ENCODE measurements around the gene ANO1.

ANO1 gene

GRCh38 chr11:70123711-70124110 lies 45.6 kb downstream of the ANO1 start:
- Mint-ChIP-seq H3K36me3 (no peaks in the 10 kb centered on the region), H3K27ac (no peak overlapping the region), H3K4me3 (no peak overlapping the region), H3K4me1 (no peaks in the 10 kb centered on the region), H3K9me3 (no peaks in the 10 kb centered on the region), H3K27me3 (peaks cover 2% of the 10 kb centered on the region)

- H3K27ac Mint-ChIP-seq = no peak overlapping the region
- H3K36me3 Mint-ChIP-seq = no peaks in the 10 kb centered on the region
- no peaks in the 10 kb centered on the region for H3K9me3 Mint-ChIP-seq
Observed at GRCh38 chr11:70124321-70125000, 46.3 kb downstream of the ANO1 start.

GRCh38 chr11:70126494-70126893 lies 48.4 kb downstream of the ANO1 start:
- Mint-ChIP-seq H3K4me1 (no peaks in the 10 kb centered on the region), H3K9me3 (no peaks in the 10 kb centered on the region), H3K4me3 (no peak overlapping the region), H3K27ac (no peak overlapping the region), H3K36me3 (no peaks in the 10 kb centered on the region), H3K27me3 (no peaks in the 10 kb centered on the region)

More at GRCh38 chr11:70124321-70125000, 46.3 kb downstream of the ANO1 start:
- H3K27me3 Mint-ChIP-seq = no peaks in the 10 kb centered on the region
- H3K4me1 Mint-ChIP-seq = no peaks in the 10 kb centered on the region
- H3K4me3 Mint-ChIP-seq = no peak overlapping the region

GRCh38 chr11:70127653-70128434 lies 49.7 kb downstream of the ANO1 start:
- Mint-ChIP-seq H3K4me3 (no peak overlapping the region), H3K9me3 (no peaks in the 10 kb centered on the region), H3K27me3 (no peaks in the 10 kb centered on the region), H3K27ac (no peak overlapping the region), H3K4me1 (no peaks in the 10 kb centered on the region), H3K36me3 (no peaks in the 10 kb centered on the region)

GRCh38 chr11:70128435-70128906 lies 50.4 kb downstream of the ANO1 start:
- H3K36me3 Mint-ChIP-seq = no peaks in the 10 kb centered on the region
- no peak overlapping the region for H3K27ac Mint-ChIP-seq
- H3K4me1 Mint-ChIP-seq = no peaks in the 10 kb centered on the region
- H3K27me3 Mint-ChIP-seq = no peaks in the 10 kb centered on the region
- no peaks in the 10 kb centered on the region for H3K9me3 Mint-ChIP-seq
- no peak overlapping the region for H3K4me3 Mint-ChIP-seq

GRCh38 chr11:70129051-70129592 lies 51.0 kb downstream of the ANO1 start:
- Mint-ChIP-seq H3K9me3 (no peaks in the 10 kb centered on the region), H3K27me3 (no peaks in the 10 kb centered on the region), H3K27ac (no peak overlapping the region), H3K36me3 (no peaks in the 10 kb centered on the region), H3K4me1 (no peaks in the 10 kb centered on the region), H3K4me3 (no peak overlapping the region)

GRCh38 chr11:70130636-70131035 lies 52.5 kb downstream of the ANO1 start:
- H3K27ac Mint-ChIP-seq = no peak overlapping the region
- H3K36me3 Mint-ChIP-seq = no peaks in the 10 kb centered on the region
- H3K4me3 Mint-ChIP-seq = no peak overlapping the region
- H3K9me3 Mint-ChIP-seq = no peaks in the 10 kb centered on the region
- H3K27me3 Mint-ChIP-seq = no peaks in the 10 kb centered on the region
- no peaks in the 10 kb centered on the region for H3K4me1 Mint-ChIP-seq

GRCh38 chr11:70131606-70132190 lies 53.6 kb downstream of the ANO1 start:
- no peaks in the 10 kb centered on the region for H3K9me3 Mint-ChIP-seq
- no peaks in the 10 kb centered on the region for H3K4me1 Mint-ChIP-seq
- H3K27ac Mint-ChIP-seq = no peak overlapping the region
- H3K4me3 Mint-ChIP-seq = no peak overlapping the region
- H3K27me3 Mint-ChIP-seq = no peaks in the 10 kb centered on the region
- H3K36me3 Mint-ChIP-seq = no peaks in the 10 kb centered on the region

- no peak overlapping the region for H3K4me3 Mint-ChIP-seq
- H3K27ac Mint-ChIP-seq = no peak overlapping the region
- no peaks in the 10 kb centered on the region for H3K36me3 Mint-ChIP-seq
- no peaks in the 10 kb centered on the region for H3K27me3 Mint-ChIP-seq
- no peaks in the 10 kb centered on the region for H3K9me3 Mint-ChIP-seq
- H3K4me1 Mint-ChIP-seq = no peaks in the 10 kb centered on the region
Observed at GRCh38 chr11:70132641-70133040, 54.5 kb downstream of the ANO1 start.

GRCh38 chr11:70133771-70134335 lies 55.7 kb downstream of the ANO1 start:
- Mint-ChIP-seq H3K36me3 (no peaks in the 10 kb centered on the region), H3K9me3 (no peaks in the 10 kb centered on the region), H3K27me3 (no peaks in the 10 kb centered on the region), H3K4me1 (no peaks in the 10 kb centered on the region), H3K27ac (no peak overlapping the region), H3K4me3 (no peak overlapping the region)

GRCh38 chr11:70134490-70134889 lies 56.4 kb downstream of the ANO1 start:
- no peaks in the 10 kb centered on the region for H3K9me3 Mint-ChIP-seq
- no peak overlapping the region for H3K4me3 Mint-ChIP-seq
- no peaks in the 10 kb centered on the region for H3K36me3 Mint-ChIP-seq
- H3K27me3 Mint-ChIP-seq = no peaks in the 10 kb centered on the region
- no peak overlapping the region for H3K27ac Mint-ChIP-seq
- H3K4me1 Mint-ChIP-seq = no peaks in the 10 kb centered on the region

GRCh38 chr11:70135142-70135541 lies 57.0 kb downstream of the ANO1 start:
- Mint-ChIP-seq H3K36me3 (no peaks in the 10 kb centered on the region), H3K27me3 (peaks cover 2% of the 10 kb centered on the region), H3K4me3 (no peak overlapping the region), H3K9me3 (no peaks in the 10 kb centered on the region), H3K27ac (no peak overlapping the region), H3K4me1 (no peaks in the 10 kb centered on the region)

GRCh38 chr11:70135625-70136059 lies 57.5 kb downstream of the ANO1 start:
- Mint-ChIP-seq H3K36me3 (no peaks in the 10 kb centered on the region), H3K27ac (no peak overlapping the region), H3K27me3 (peaks cover 4% of the 10 kb centered on the region), H3K4me1 (no peaks in the 10 kb centered on the region), H3K9me3 (no peaks in the 10 kb centered on the region), H3K4me3 (no peak overlapping the region)

GRCh38 chr11:70137383-70137782 lies 59.3 kb downstream of the ANO1 start:
- Mint-ChIP-seq H3K27ac (no peak overlapping the region), H3K4me1 (no peaks in the 10 kb centered on the region), H3K27me3 (peaks cover 11% of the 10 kb centered on the region), H3K9me3 (no peaks in the 10 kb centered on the region), H3K4me3 (no peak overlapping the region), H3K36me3 (no peaks in the 10 kb centered on the region)

GRCh38 chr11:70138403-70138802 lies 60.3 kb downstream of the ANO1 start:
- no peak overlapping the region for H3K4me3 Mint-ChIP-seq
- no peak overlapping the region for H3K27ac Mint-ChIP-seq
- H3K36me3 Mint-ChIP-seq = no peaks in the 10 kb centered on the region
- peaks cover 16% of the 10 kb centered on the region for H3K27me3 Mint-ChIP-seq
- H3K4me1 Mint-ChIP-seq = no peaks in the 10 kb centered on the region
- H3K9me3 Mint-ChIP-seq = no peaks in the 10 kb centered on the region
